Measurements from ENCODE around the gene CTDSPL. TPM values are rescaled to one million over a fixed set of nuclear protein-coding genes. Genes with fewer than 3 reads are reported as not detected.

Gene CTDSPL
- total RNA-seq, 1 experiment from 2014 or later: 16.6 TPM

DNA sequence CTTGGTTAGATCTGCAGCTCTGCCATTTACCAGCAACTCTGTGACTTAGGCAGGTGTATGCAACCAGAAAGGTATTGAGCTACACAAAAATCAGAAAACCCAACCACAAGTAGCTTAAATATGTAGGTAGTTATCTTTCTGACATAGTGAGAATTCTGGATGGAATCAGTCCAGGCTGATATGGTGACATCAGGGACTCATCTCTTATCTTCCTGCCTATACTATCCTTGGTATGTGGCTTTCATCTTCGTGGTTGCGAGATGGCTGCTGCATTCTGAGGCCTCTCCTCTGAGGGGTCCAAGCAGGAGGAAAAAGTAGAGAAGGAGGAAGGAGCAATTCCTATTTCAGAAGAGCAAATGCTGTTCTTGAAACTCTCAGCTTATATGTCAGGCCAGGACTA is 40.0 kb downstream of the CTDSPL start:
- Histone ChIP-seq H3K4me1 (ENCODE audit: control insufficient read depth, insufficient read depth, low read length) (no peaks in the 10 kb centered on the region), H3K9me3 (ENCODE audit: control insufficient read depth, insufficient read depth, low read depth, low read length) (no peaks in the 10 kb centered on the region), H3K27ac (ENCODE audit: low read length) (no peak overlapping the region), H3K4me3 (ENCODE audit: low read depth in 2 of 2, low read length in 2 of 2) (no peak overlapping the region), H3K27me3 (ENCODE audit: control insufficient read depth, insufficient read depth, low read length) (no peaks in the 10 kb centered on the region), H3K36me3 (ENCODE audit: control insufficient read depth, insufficient read depth, low read length) (no peaks in the 10 kb centered on the region)
- TF ChIP-seq SIN3A (IDR thresholded peaks at IDR 0.05; ENCODE audit: borderline replicate concordance, insufficient read depth, low read depth, low read length) (no peak), TCF7L2 (IDR thresholded peaks at IDR 0.05; ENCODE audit: low read depth, low read length) (no peak), CTCF (IDR thresholded peaks at IDR 0.05) (no peak), REST (IDR thresholded peaks at IDR 0.05; ENCODE audit: insufficient read depth in 1 of 2, low read depth in 2 of 2, low read length in 1 of 2) (no peak), POLR2AphosphoS5 (IDR thresholded peaks at IDR 0.05; ENCODE audit: low read depth, low read length) (no peak)
- intact Hi-C loops (cut with micrococcal nuclease; ENCODE audit: unreplicated experiment) (no loop called here), in situ Hi-C loops (cut with HindIII; ENCODE audit: low pct_unique_long_range_greater_than_20kb, low sequenced_read_pairs) (no loop called here)
- CTCF ChIA-PET: interaction anchor here (0.6 kb wide), 1 partner anchor 13 kb away, joined by 4 read pairs; no protein-coding TSS in a partner anchor
- ATAC-seq: no peak
- DNase-seq (ENCODE audit: low read depth, low spot score): no peak
- POLR2A ChIA-PET: no interaction called here
- no TSS peak for BruUV-seq (replicated peaks)

- POLR2A ChIA-PET: no interaction called here
- no peak for DNase-seq (ENCODE audit: low read depth, low spot score)
- Histone ChIP-seq H3K27ac (ENCODE audit: low read length) (no peak overlapping the region), H3K4me3 (ENCODE audit: low read depth in 2 of 2, low read length in 2 of 2) (no peak overlapping the region), H3K27me3 (ENCODE audit: control insufficient read depth, insufficient read depth, low read length) (no peaks in the 10 kb centered on the region), H3K9me3 (ENCODE audit: control insufficient read depth, insufficient read depth, low read depth, low read length) (no peaks in the 10 kb centered on the region), H3K4me1 (ENCODE audit: control insufficient read depth, insufficient read depth, low read length) (no peaks in the 10 kb centered on the region), H3K36me3 (ENCODE audit: control insufficient read depth, insufficient read depth, low read length) (no peaks in the 10 kb centered on the region)
- no TSS peak for BruUV-seq (replicated peaks)
- in situ Hi-C loops (cut with HindIII; ENCODE audit: low pct_unique_long_range_greater_than_20kb, low sequenced_read_pairs) (no loop called here), intact Hi-C loops (cut with micrococcal nuclease; ENCODE audit: unreplicated experiment) (no loop called here)
- TF ChIP-seq POLR2AphosphoS5 (IDR thresholded peaks at IDR 0.05; ENCODE audit: low read depth, low read length) (no peak), REST (IDR thresholded peaks at IDR 0.05; ENCODE audit: insufficient read depth in 1 of 2, low read depth in 2 of 2, low read length in 1 of 2) (no peak), SIN3A (IDR thresholded peaks at IDR 0.05; ENCODE audit: borderline replicate concordance, insufficient read depth, low read depth, low read length) (no peak), TCF7L2 (IDR thresholded peaks at IDR 0.05; ENCODE audit: low read depth, low read length) (no peak), CTCF (IDR thresholded peaks at IDR 0.05) (no peak)
- CTCF ChIA-PET: no interaction called here
- ATAC-seq: no peak
These were observed 41.0 kb downstream of the CTDSPL start for GRCh38 chr3:37902674-37903073.
